Activated naive CD8-positive, alpha-beta T cell (primary cell): ENCODE measurements around the gene TRAF7.
"Not testable (repeated sequence)": the region's sequence is repeated elsewhere in the genome, so short reads cannot be mapped to it uniquely, and the experiment has no call there.

ENCODE experiments used
- H3K27ac Mint-ChIP-seq: one replicate; pipeline ENCODE4 v1.8.0; 2021; ENCODE audit warnings: mixed read lengths
- H3K27me3 Mint-ChIP-seq: one replicate; pipeline ENCODE4 v1.8.0; 2021; ENCODE audit warnings: mixed read lengths
- H3K36me3 Mint-ChIP-seq: one replicate; pipeline ENCODE4 v1.8.0; 2021; ENCODE audit warnings: mixed read lengths
- H3K4me1 Mint-ChIP-seq: one replicate; pipeline ENCODE4 v1.8.0; 2021; ENCODE audit warnings: low read depth, mixed read lengths
- H3K4me3 Mint-ChIP-seq: one replicate; pipeline ENCODE4 v1.8.0; 2021; ENCODE audit warnings: mild to moderate bottlenecking, mixed read lengths
- H3K9me3 Mint-ChIP-seq: one replicate; pipeline ENCODE4 v1.8.0; 2021; ENCODE audit warnings: low read depth, mixed read lengths

The TRAF7 gene

DNA sequence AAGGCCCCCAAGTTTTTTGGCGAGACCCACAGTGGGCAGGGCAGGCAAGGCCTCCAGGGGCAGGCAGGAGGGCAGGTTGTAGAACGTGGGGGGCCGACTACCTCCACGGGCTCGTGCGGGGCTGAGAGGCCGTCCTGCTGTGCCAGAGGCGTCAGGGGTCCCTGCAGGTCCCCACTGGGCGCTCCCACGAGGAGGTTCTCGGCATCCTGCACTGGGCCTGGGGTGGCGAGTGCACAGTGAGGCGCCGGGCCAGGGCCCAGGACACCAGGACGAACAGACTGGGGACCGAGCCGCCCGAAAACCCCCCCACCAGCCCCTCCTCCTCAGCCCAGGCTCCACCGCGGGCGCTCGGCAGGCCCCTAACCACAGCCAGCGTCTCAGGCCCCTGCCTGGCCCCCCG is 39.2 kb upstream of the TRAF7 start:
- not testable (repeated sequence) for H3K27me3 Mint-ChIP-seq, H3K36me3 Mint-ChIP-seq, H3K4me1 Mint-ChIP-seq, H3K4me3 Mint-ChIP-seq, H3K27ac Mint-ChIP-seq, H3K9me3 Mint-ChIP-seq

DNA sequence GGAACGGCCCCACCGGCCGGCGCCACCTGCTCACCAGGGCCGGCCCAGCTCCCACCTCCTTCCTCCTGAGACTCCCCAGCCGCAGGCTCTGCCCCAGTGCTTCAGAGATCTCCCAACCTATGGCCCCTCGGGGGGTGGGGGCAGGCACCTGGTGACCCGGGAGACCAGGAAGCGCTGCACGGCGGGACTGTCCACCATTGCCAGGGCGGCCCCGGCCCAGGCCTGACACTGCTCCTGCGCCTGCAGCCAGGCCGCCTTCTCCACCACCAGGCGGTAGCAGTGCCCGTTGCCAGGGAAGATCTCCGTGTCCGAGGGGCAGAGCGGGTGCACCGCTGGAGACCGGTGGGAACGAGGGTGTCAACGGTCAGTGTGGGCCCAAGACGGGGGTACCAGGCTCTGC is 38.2 kb upstream of the TRAF7 start:
- not testable (repeated sequence) for H3K4me3 Mint-ChIP-seq, H3K36me3 Mint-ChIP-seq, H3K27me3 Mint-ChIP-seq

DNA sequence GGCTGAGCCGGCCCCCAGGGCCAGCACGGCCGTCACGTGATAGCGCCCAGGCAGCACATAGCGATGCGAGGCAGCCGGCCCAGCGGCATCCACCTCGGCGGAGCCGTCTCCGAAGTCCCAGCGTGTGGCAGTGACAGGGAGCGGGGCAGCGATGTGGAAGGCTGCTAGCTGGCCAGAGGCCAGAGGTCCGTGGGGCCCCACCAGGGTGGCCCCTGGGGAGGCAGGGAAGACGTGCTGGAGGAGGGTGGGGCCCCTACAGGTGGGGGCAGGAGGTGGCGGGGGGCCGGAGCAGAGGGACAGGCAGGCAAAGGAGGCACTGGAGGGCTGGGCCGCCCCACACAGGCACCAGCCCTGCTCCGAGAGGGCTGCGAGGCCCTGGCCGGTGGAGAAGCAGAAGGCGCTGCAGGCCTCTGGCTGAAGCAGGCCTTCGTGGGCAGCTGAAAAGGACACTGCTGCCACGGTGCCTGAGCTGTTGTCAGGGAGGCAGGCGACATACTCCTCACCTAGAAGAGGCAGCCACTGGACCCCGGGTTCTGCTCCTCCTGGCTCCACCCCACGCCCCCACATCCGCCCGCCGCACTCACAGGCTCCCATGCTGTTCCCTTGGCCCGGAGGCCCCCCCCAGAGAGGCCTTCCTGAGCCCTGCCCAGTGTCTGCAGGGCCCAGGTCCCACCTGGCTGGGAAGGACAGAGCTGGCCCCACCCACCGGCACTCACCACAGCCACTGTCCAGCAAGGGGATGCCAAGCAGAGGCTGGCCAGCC is 37.4 kb upstream of the TRAF7 start:
- not testable (repeated sequence) for H3K36me3 Mint-ChIP-seq, H3K4me1 Mint-ChIP-seq, H3K27me3 Mint-ChIP-seq, H3K4me3 Mint-ChIP-seq, H3K27ac Mint-ChIP-seq, H3K9me3 Mint-ChIP-seq

More for the DNA sequence above, 38.2 kb upstream of the TRAF7 start:
- H3K4me1 Mint-ChIP-seq, H3K27ac Mint-ChIP-seq, H3K9me3 Mint-ChIP-seq: not testable (repeated sequence)

DNA sequence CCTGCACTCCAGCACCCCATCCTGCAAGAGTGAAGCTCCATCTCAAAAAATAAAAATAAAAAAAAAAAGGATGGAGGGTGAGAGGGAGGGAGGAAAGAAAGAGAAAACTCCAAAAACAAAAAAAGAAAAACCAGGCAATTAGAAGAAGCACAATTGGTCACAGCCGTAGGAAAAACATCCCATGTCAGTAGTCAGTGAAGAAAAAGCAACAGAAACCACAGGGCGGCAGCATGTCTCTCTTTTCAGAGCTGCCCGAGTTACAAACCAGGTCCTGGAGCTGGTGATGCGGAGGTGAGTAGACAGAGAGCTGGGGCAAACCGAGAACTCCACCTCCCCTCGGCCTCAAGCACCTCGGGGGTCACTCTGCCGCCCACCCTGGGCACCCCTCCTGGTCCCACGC is 34.3 kb upstream of the TRAF7 start:
- H3K9me3 Mint-ChIP-seq, H3K4me1 Mint-ChIP-seq, H3K36me3 Mint-ChIP-seq, H3K27ac Mint-ChIP-seq, H3K27me3 Mint-ChIP-seq, H3K4me3 Mint-ChIP-seq: not testable (repeated sequence)

DNA sequence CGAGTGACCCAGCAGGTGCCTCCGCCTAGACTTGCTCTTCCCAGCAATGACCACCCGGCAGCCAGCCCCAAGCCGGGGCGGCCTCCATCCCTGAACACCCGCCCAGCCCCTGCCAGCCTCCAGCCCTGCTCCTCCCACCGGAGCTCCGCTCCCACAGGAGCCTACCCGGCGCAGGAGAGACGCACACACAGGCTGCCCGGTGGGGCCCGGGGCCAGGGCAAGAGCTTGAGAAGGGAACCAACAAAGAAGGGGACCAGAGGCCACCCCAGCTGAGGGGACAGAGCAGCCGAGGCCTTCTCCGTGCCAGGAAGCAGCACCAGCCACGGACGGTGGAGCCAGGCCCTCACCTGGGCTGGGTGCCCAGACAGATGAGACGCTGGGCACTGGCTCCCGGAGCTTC is 33.7 kb upstream of the TRAF7 start:
- H3K27ac Mint-ChIP-seq = no peak overlapping the region
- no peaks in the 10 kb centered on the region for H3K9me3 Mint-ChIP-seq
- H3K4me3 Mint-ChIP-seq = no peak overlapping the region
- H3K4me1 Mint-ChIP-seq = peaks cover 6% of the 10 kb centered on the region
- no peaks in the 10 kb centered on the region for H3K27me3 Mint-ChIP-seq
- no peaks in the 10 kb centered on the region for H3K36me3 Mint-ChIP-seq

DNA sequence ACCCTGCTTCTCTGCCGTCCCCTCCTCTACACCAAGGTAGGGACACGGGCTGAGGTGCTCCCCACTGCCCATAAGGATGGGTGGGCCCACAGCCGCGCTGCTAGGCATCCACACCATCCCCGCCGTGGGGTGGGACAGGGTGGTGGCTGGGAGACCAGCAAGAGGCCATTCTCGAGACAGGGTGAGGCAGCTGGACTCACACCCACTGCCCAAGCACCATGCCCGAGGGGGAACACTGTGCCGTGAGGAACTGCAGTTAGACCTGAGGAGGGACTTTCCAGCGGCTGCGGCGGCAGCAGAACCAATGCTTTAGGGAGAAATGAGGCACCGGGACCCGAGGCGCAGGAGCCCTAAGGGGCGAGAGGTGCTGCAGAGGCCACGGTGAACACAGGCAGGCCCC is 33.2 kb upstream of the TRAF7 start:
- Mint-ChIP-seq H3K27me3 (no peaks in the 10 kb centered on the region), H3K9me3 (no peaks in the 10 kb centered on the region), H3K4me3 (no peak overlapping the region), H3K27ac (no peak overlapping the region), H3K36me3 (no peaks in the 10 kb centered on the region), H3K4me1 (peaks cover 11% of the 10 kb centered on the region)

DNA sequence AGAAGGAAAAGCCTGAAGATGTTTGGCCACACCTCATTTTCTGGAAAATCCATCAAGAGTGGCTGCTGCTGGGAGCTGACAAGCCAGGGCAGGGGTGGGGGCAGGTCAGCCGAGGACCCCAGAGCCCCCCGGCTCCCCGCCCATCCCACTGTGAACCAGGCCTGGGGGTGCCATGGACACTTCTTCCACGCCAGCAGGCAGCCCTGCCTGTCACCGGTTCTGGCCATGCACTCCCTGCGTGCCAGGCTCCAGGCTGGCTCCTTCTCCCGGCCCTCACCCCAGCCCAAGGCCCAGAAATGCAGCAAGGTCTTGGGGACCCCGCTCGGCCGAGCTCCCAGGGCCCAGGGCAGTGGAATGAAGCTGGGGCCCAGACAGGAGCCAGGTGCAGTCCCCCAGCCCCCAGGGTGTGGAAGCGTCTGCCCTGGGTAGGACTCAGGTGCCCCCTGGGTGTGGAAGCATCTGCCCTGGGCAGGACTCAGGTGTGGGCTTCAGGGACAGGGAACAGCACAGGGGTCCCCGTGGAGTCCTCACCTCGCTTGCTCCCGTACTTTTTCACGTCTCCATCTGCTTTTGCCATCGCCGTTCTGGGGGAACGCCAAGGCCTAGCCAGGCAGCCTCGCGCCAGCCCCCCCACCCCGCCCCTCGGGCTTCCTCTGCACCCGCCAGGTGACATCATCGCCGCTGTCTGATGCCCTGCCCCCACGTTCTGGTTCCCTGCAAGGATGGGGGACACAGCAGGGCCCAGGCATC is 32.5 kb upstream of the TRAF7 start:
- peaks cover 11% of the 10 kb centered on the region for H3K4me1 Mint-ChIP-seq
- not testable (repeated sequence) for H3K27me3 Mint-ChIP-seq

DNA sequence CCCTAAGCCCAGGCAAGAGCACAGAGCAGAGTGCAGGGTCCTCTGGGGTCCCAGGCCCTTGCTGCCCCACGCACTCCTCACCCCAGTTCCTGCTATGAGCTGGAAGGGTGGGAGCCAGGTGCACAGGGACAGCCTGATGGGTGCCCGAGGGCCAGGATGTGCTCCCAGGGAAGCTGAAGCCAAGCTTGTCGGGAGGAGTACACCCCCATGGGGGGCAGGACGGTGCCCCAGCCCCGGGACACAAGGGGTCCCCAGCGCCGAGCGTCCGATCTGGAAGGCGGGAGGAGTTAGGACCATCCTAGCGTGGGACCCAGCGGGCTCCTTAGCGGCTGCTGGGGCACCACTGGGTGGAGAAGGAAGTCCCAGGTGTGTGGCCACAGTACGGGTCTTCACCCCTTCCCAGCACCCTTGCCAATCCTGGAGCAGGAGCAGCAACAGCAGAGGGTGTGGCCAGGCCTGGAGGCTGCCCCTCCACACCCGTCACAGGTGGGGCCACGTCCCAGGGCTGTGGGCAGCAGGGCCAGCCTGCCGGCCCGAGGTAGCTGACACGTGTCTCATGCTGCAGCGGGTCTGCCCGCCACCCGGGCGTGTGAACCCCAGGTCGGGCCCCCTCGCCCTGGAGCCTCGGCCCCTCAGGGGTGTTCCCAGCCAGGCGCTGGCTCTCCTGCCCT is 31.7 kb upstream of the TRAF7 start:
- not testable (repeated sequence) for H3K27me3 Mint-ChIP-seq, H3K36me3 Mint-ChIP-seq, H3K9me3 Mint-ChIP-seq, H3K27ac Mint-ChIP-seq, H3K4me3 Mint-ChIP-seq
- peaks cover 16% of the 10 kb centered on the region for H3K4me1 Mint-ChIP-seq

More for the DNA sequence above, 32.5 kb upstream of the TRAF7 start:
- not testable (repeated sequence) for H3K4me3 Mint-ChIP-seq, H3K36me3 Mint-ChIP-seq, H3K9me3 Mint-ChIP-seq, H3K27ac Mint-ChIP-seq

DNA sequence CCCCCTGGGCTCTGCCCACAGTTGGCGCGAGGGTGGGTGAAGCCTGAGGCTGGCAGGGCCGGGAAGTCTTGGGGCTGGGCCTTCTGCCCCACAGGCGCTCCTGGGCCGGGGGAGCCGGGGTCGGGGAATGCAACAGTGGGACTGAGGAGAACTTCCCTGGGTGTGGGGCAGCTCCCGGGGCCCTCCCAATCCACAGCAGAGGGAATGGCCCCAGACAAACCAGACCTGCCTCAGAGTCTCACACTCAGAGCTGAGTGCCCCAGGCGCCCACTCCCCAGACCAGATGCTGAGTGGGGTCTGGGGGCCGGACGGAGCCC is 31.2 kb upstream of the TRAF7 start:
- peaks cover 17% of the 10 kb centered on the region for H3K4me1 Mint-ChIP-seq
- not testable (repeated sequence) for H3K4me3 Mint-ChIP-seq, H3K27me3 Mint-ChIP-seq, H3K9me3 Mint-ChIP-seq, H3K27ac Mint-ChIP-seq, H3K36me3 Mint-ChIP-seq

DNA sequence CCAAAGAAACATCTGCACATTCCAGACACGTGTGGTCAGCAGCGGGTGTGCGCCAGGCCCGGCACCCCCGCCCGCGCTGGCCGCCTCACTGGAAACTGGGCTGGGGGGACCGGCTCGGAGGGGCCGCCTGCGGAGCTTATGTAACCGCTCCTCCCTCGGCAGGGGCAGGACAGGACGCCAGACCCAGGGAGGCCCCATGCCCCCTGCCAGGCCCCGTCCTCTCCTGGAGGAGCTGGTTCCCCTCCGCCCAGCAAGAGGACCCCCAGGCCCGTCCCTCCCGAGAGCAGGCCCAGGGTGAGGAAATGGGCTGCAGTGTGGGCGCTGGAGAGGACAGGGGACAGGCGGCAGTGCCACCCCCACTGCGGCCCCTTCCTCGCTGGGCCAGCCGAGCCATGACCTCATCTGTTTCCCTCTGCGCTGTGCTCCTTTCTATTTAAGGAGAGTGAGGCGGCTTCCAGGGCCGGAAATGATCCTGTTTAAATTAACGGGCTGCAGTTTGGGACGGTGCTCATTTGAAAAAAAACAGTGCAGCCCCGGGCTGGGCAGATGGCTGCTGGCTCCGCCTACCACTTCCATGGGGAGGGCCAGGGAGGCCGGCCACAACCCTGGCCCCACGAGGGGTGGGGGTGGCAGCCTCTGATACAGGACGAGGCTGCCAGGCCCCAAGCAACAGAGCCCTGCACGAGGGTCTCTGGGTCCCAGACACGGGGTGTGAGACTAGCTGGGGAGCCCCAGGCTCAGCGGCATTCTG is 30.7 kb upstream of the TRAF7 start:
- not testable (repeated sequence) for H3K36me3 Mint-ChIP-seq, H3K9me3 Mint-ChIP-seq, H3K4me3 Mint-ChIP-seq, H3K27ac Mint-ChIP-seq, H3K27me3 Mint-ChIP-seq
- peaks cover 17% of the 10 kb centered on the region for H3K4me1 Mint-ChIP-seq

DNA sequence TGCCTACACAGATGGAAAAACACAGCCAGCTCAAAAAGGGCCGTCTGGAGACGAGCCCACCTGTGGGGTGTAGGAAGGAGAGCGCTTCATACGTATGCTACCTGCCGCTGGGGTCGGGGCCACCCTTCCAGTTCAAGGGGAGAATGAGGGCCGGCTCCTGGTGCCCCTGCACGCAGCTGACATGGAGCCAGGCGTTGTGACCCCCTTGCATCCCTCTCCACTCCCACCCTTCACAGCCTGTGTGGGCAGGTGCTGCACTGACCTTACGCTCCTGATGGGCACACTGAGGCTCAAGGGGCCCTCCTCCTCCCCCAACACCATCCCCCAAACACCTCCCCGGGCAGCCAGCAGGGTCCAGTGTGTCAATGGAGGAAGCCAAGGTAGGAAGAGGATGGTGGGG is 30.0 kb upstream of the TRAF7 start:
- H3K27ac Mint-ChIP-seq, H3K4me3 Mint-ChIP-seq, H3K9me3 Mint-ChIP-seq, H3K36me3 Mint-ChIP-seq, H3K27me3 Mint-ChIP-seq: not testable (repeated sequence)
- H3K4me1 Mint-ChIP-seq = peaks cover 14% of the 10 kb centered on the region

DNA sequence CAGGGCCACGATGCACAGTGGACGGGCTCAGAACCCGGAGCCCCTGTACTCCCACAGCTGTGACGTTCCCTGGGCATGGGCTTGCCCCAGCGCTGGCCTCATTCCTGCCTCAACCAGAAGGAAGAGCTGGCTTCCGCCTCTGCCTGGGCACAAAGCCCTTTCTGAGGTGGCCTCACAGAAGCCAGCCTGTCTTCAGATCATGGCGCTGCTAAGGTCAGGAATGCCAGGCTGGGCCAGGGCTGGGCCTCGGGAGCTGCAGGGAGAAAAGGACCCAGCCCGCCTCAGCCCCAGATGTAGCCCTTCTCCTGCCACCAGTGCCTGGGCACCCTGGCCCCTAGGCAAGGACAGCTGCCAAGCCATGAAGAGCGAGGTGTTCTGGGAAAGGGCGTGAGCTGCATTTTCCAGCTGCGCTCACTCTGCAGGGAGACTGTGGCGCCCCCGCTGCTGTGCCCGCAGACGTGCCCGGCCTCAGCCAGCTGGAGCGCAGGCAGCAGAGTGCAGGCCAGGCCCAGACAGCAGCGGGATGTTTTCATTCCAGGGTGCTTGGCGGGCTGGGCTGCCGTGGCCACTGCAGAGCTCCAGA is 29.3 kb upstream of the TRAF7 start:
- H3K4me3 Mint-ChIP-seq, H3K9me3 Mint-ChIP-seq, H3K36me3 Mint-ChIP-seq, H3K27ac Mint-ChIP-seq, H3K27me3 Mint-ChIP-seq: not testable (repeated sequence)
- H3K4me1 Mint-ChIP-seq = peaks cover 14% of the 10 kb centered on the region

DNA sequence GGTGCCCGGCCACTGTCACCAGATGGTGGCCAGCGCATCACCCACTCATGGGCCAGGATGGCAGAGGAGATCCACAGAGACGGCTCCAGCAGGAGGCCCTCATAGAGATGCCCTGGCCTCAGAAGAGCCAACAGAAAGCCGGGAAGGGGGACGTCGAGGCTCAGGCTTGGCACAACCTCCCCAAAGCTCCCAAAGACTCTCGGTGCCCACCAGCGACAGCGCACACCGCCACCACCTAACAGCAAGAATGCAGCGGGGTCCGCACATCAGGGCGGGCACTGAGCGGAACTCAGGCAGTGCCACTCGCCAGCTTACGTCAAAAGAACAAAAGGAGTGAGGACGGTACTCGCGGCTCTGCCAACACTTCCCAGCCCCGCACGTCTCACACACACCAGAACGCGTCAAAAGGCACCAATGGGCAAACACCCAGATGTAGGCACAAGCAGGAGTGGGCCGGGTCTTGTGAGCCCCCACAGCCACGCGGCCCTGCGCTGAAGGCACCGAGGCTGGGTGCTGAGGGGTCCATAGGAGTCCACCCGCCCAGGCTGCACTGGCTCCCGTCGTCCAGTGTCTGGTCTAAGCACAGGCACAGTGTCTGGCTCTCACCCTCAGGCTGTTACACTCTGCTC is 28.5 kb upstream of the TRAF7 start:
- not testable (repeated sequence) for H3K27me3 Mint-ChIP-seq, H3K36me3 Mint-ChIP-seq, H3K27ac Mint-ChIP-seq, H3K9me3 Mint-ChIP-seq
- H3K4me1 Mint-ChIP-seq = peaks cover 12% of the 10 kb centered on the region
- peak overlapping the region; percentile 40 for H3K4me3 Mint-ChIP-seq

DNA sequence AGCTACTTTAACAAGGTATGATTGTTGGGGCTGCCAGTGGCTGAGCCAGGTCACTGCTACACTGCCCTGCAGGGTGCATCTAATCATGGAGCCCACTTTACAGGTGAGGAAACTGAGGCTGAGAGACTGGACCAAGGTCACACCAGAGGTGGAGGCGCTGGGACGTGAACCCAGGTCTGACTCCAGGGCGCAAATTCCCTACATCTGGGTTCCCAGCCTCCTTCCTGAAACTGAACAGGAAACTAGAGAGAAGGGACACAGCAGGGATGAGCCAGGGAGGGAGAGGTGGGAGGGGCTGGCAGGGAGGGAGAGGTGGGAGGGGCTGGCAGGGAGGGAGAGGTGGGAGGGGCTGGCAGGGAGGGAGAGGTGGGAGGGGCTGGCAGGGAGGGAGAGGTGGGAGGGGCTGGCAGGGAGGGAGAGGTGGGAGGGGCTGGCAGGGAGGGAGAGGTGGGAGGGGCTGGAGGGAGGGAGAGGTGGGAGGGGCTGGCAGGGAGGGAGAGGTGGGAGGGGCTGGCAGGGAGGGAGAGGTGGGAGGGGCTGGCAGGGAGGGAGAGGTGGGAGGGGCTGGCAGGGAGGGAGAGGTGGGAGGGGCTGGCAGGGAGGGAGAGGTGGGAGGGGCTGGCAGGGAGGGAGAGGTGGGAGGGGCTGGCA is 27.8 kb upstream of the TRAF7 start:
- not testable (repeated sequence) for H3K36me3 Mint-ChIP-seq, H3K4me3 Mint-ChIP-seq, H3K27ac Mint-ChIP-seq, H3K27me3 Mint-ChIP-seq, H3K9me3 Mint-ChIP-seq
- H3K4me1 Mint-ChIP-seq = peaks cover 12% of the 10 kb centered on the region
